HepG2 (cell line): Measurements from ENCODE around the gene CRADD. TPM values are rescaled to one million over a fixed set of nuclear protein-coding genes. Genes with fewer than 3 reads are reported as not detected.

ENCODE experiments used
- ATAC-seq: fragments of 200-7000 bp; cut with Tn5 transposase; 3 replicates; pipeline ENCODE4 v1.9.1; 2020; ENCODE audit warnings: mild to moderate bottlenecking, moderate library complexity
- BruUV-seq: library from RNA; stranded (reverse); fragments of 400-500 nt; replicated peaks from 2 replicates; lab custom pipeline; 2021; lab: Mats Ljungman, UMichigan
- CTCF ChIA-PET: fragments of 300-600 bp; formaldehyde crosslinking; extraction: SDS; loops from one replicate; lab custom pipeline; 2021; ENCODE audit warnings: low total read pairs, inconsistent platforms, low intra/inter-chr PET ratio; lab: Yijun Ruan, JAX
- POLR2A ChIA-PET: fragments of 350-600 bp; sonication (Branson Sonifier 250); formaldehyde crosslinking; loops from one replicate; lab custom pipeline; 2020; ENCODE audit warnings: antibody characterized with exemption, inconsistent platforms; lab: Yijun Ruan, JAX
- DNase-seq: peaks from one replicate; pipeline ENCODE4 v3.0.0-alpha.2; 2015; ENCODE audit warnings: low spot score
- FAIRE-seq: peaks from 3 replicates; lab custom pipeline; 2011; peaks lifted over from hg19 to GRCh38; lab: Jason Lieb, UNC
- H2AFZ ChIP-seq: one replicate; pipeline ENCODE4 v1.6.1; 2011; ENCODE audit warnings: low read length, inconsistent platforms
- H3K27ac ChIP-seq: fragments of 300-600 bp; 3 replicates; pipeline ENCODE4 v1.8.0; 2011; ENCODE audit warnings: mixed run types, mild to moderate bottlenecking, mixed read lengths, low read length, inconsistent platforms; ENCODE audit not compliant: insufficient read depth; ENCODE audit errors: extremely low read length
- H3K27me3 ChIP-seq, 2 experiments: fragments of 200-600 bp in 1 of 2; 2 replicates in 1 of 2; 3 replicates in 1 of 2; pipeline versions ENCODE4 v1.6.0 to v1.8.0; 2011; ENCODE audit warnings: low read length in 2 of 2, mild to moderate bottlenecking in 2 of 2, moderate library complexity in 2 of 2, inconsistent platforms in 1 of 2; ENCODE audit not compliant: insufficient read depth in 2 of 2, control insufficient read depth in 1 of 2
- H3K36me3 ChIP-seq, 2 experiments: fragments of 200-600 bp in 1 of 2; replicated peaks in 1 of 2; 2 replicates in 1 of 2; 3 replicates in 1 of 2; pipeline versions ENCODE4 v1.5.1 to v1.8.0; 2011; ENCODE audit warnings: low read length in 2 of 2, inconsistent platforms in 1 of 2; ENCODE audit not compliant: insufficient read depth in 2 of 2, control insufficient read depth in 1 of 2
- H3K4me1 ChIP-seq: 2 replicates; pipeline ENCODE4 v1.5.1; 2012; ENCODE audit warnings: low read length, inconsistent platforms; ENCODE audit not compliant: insufficient read depth
- H3K4me2 ChIP-seq: 2 replicates; pipeline ENCODE4 v1.6.0; 2011; ENCODE audit warnings: low read depth, low read length, inconsistent platforms
- H3K4me3 ChIP-seq, 3 experiments: fragments of 200-600 bp in 1 of 3; sonication (generic), shearing (Covaris generic) in 1 of 3; replicated peaks in 1 of 3; 2 replicates each; pipeline ENCODE4 v1.5.1; 2011 to 2016; ENCODE audit warnings: low read length in 3 of 3, inconsistent platforms in 2 of 3, low read depth in 2 of 3, mild to moderate bottlenecking in 2 of 3, control low read depth in 1 of 3, mixed read lengths in 1 of 3; ENCODE audit not compliant: insufficient read depth in 1 of 3
- H3K79me2 ChIP-seq: one replicate; pipeline ENCODE4 v1.6.1; 2011; ENCODE audit warnings: low read length, inconsistent platforms; ENCODE audit not compliant: insufficient read depth
- H3K9ac ChIP-seq: 2 replicates; pipeline ENCODE4 v1.6.0; 2011; ENCODE audit warnings: mild to moderate bottlenecking, low read depth, low read length, inconsistent platforms; ENCODE audit not compliant: insufficient read depth
- H3K9me3 ChIP-seq: 2 replicates; pipeline ENCODE4 v1.5.1; 2012; ENCODE audit warnings: mild to moderate bottlenecking, low read length
- H4K20me1 ChIP-seq: 2 replicates; pipeline ENCODE4 v1.6.0; 2011; ENCODE audit warnings: inconsistent platforms, mild to moderate bottlenecking, low read length, moderate library complexity; ENCODE audit not compliant: insufficient read depth
- CEBPB ChIP-seq: IDR thresholded peaks from 2 replicates; pipeline ENCODE4 v1.6.1; 2011; ENCODE audit warnings: low read depth, low read length, improper control_type of control experiment, borderline replicate concordance
- CREBL2 ChIP-seq: sonication (generic); formaldehyde crosslinking; IDR thresholded peaks from 2 replicates; pipeline ENCODE4 v1.8.1; 2023; ENCODE audit warnings: missing genetic modification reagents, mild to moderate bottlenecking, borderline replicate concordance
- EHMT2 ChIP-seq: fragments of 200-600 bp; sonication (generic); IDR thresholded peaks from 2 replicates; pipeline ENCODE4 v1.7.0; 2017; ENCODE audit warnings: antibody characterized with exemption, low read depth, low read length, borderline replicate concordance
- EZH2 ChIP-seq: conservative IDR thresholded peaks from 2 replicates; pipeline ENCODE4 v1.6.1; 2012; ENCODE audit warnings: mild to moderate bottlenecking, low read depth, low read length, moderate library complexity
- HNRNPH1 ChIP-seq: fragments of 200-400 bp; formaldehyde crosslinking; optimal IDR thresholded peaks from 2 replicates; pipeline ENCODE3; 2017; ENCODE audit warnings: mild to moderate bottlenecking, low read depth, low read length
- SMYD3 ChIP-seq: sonication (generic); formaldehyde crosslinking; IDR thresholded peaks from 2 replicates; pipeline ENCODE4 v1.8.1; 2023; ENCODE audit warnings: mild to moderate bottlenecking, missing genetic modification reagents
- ZBTB3 ChIP-seq: sonication (generic); formaldehyde crosslinking; IDR thresholded peaks from 2 replicates; pipeline ENCODE4 v1.4.0; 2020; ENCODE audit warnings: low read depth, mild to moderate bottlenecking, moderate library complexity, missing genetic modification reagents, borderline replicate concordance
- ZNF354B ChIP-seq: sonication (generic); formaldehyde crosslinking; IDR thresholded peaks from 2 replicates; pipeline ENCODE4 v1.8.0; 2022; ENCODE audit warnings: mild to moderate bottlenecking, missing genetic modification reagents
- ZNF44 ChIP-seq: sonication (generic); formaldehyde crosslinking; IDR thresholded peaks from 2 replicates; pipeline ENCODE4 v1.5.1; 2020; ENCODE audit warnings: mild to moderate bottlenecking, missing genetic modification reagents
- ZNF446 ChIP-seq: sonication (generic); formaldehyde crosslinking; IDR thresholded peaks from 2 replicates; pipeline ENCODE4 v1.5.0; 2020; ENCODE audit warnings: mild to moderate bottlenecking, missing genetic modification reagents
- WGBS: methylation state at CpG from one replicate; pipeline ENCODE4 v1.1.6; 2017; ENCODE audit warnings: low lambda C conversion rate; 5-methylcytosine and 5-hydroxymethylcytosine counted together
- in situ Hi-C: cut with HindIII; loops from 2 replicates; pipeline ENCODE4 v1.10.0; 2017; ENCODE audit warnings: low pct_unique_long_range_greater_than_20kb; ENCODE audit not compliant: extremely low pct_ligation_motif_present
- intact Hi-C: fragments of 100-400 bp; cut with micrococcal nuclease; formaldehyde crosslinking; loops from one replicate; pipeline ENCODE4 v1.10.0; 2022; ENCODE audit not compliant: unreplicated experiment
- polyA plus RNA-seq, 8 experiments: library from polyadenylated mRNA; depleted of rRNA in 3 of 8; stranded (reverse) in 7 of 8; unstranded in 1 of 8; fragments of >200 nt; fragmentation: Illumina TruSeq in 4 of 8; extraction: Trizol in 4 of 8; gene quantifications; 2 replicates each; pipeline versions ENCODE4 v1.2.1 to v1.2.3, GENCODE V29; 2011 to 2016; ENCODE audit warnings: low read depth in 4 of 8, missing spikeins in 1 of 8, mixed read lengths in 1 of 8; ENCODE audit not compliant: insufficient read depth in 1 of 8
- total RNA-seq, 5 experiments: library from RNA; depleted of rRNA; stranded (reverse); fragments of >200 nt; fragmentation: Illumina TruSeq; extraction: Trizol; gene quantifications; 2 replicates each; pipeline ENCODE4 v1.2.3, GENCODE V29; 2016; ENCODE audit warnings: low read depth in 1 of 5
- TF ChIP-seq, protein P1 (sequence below): IDR thresholded peaks from 2 replicates; pipeline ENCODE4 v1.6.1; 2016; ENCODE audit warnings: low read depth, borderline replicate concordance
- TF ChIP-seq, protein P2 (sequence below): sonication (generic); formaldehyde crosslinking; IDR thresholded peaks from 2 replicates; pipeline ENCODE4 v1.4.0; 2020; ENCODE audit warnings: mild to moderate bottlenecking, missing genetic modification reagents
- TF ChIP-seq, protein P3 (sequence below): sonication (generic); formaldehyde crosslinking; IDR thresholded peaks from 2 replicates; pipeline ENCODE4 v1.5.1; 2020; ENCODE audit warnings: missing genetic modification reagents, mild to moderate bottlenecking, borderline replicate concordance
- TF ChIP-seq, protein P4 (sequence below): sonication (generic); formaldehyde crosslinking; IDR thresholded peaks from 2 replicates; pipeline ENCODE4 v1.8.1; 2022; ENCODE audit warnings: low read depth, mild to moderate bottlenecking, missing genetic modification reagents

The CRADD gene
- total and polyA plus RNA-seq, 2 of the 13 experiments (the other 11 are each of a cell fraction or from before 2014, with no cell fraction given) = 12.4 to 18.8 TPM

GRCh38 chr12:93632383-93632782 lies 44.8 kb upstream of the CRADD start:
- intact Hi-C loops (no loop called here), in situ Hi-C loops (no loop called here)
- no peaks in the 10 kb centered on the region for H3K79me2 ChIP-seq
- BruUV-seq = no TSS peak
- H3K36me3 ChIP-seq = no peaks in the 10 kb centered on the region
- no peaks in the 10 kb centered on the region for H3K27me3 ChIP-seq
- no peak overlapping the region for H3K9ac ChIP-seq
- ChIA-PET POLR2A (no interaction called here), CTCF (no interaction called here)
- TF ChIP-seq ZNF44 (no peak), ZBTB3 (CRISPR knock-in tag) (no peak), HNRNPH1 (no peak)
- TF ChIP-seq, protein P1, sequence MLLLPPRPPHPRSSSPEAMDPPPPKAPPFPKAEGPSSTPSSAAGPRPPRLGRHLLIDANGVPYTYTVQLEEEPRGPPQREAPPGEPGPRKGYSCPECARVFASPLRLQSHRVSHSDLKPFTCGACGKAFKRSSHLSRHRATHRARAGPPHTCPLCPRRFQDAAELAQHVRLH (CRISPR knock-in tag) = no peak
- TF ChIP-seq, protein P2, sequence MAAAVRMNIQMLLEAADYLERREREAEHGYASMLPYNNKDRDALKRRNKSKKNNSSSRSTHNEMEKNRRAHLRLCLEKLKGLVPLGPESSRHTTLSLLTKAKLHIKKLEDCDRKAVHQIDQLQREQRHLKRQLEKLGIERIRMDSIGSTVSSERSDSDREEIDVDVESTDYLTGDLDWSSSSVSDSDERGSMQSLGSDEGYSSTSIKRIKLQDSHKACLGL (CRISPR knock-in tag) = no peak
- H3K4me1 ChIP-seq = no peaks in the 10 kb centered on the region
- no peak overlapping the region for H2AFZ ChIP-seq
- H3K4me2 ChIP-seq = no peak overlapping the region
- FAIRE-seq (no peak), ATAC-seq (no peak), DNase-seq (no peak)
- 33% methylated on average over 1 of the region's 1 CpG for WGBS
- no peak overlapping the region for H3K4me3 ChIP-seq
- no peaks in the 10 kb centered on the region for H4K20me1 ChIP-seq
- H3K9me3 ChIP-seq = no peaks in the 10 kb centered on the region
- no peak overlapping the region for H3K27ac ChIP-seq

DNA sequence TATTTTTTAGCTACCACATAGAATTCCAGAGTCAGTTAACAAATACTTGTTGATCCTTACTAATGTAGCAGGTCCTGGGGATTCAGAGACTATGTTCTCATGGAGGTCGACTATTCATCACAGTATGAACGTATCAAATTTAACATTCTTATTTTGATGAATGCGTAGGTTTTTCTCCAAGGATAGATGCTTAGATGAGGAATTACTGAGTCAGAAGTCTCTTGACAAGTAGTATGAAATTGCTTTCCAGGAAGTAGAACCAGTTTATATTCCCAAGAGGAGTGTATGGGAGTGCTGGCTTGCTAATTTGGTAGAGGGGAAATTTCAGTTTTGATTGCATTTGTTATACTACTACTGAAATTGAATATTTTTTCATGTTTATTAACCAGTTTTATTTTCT lies 42.8 kb upstream of the CRADD start:
- DNase-seq (no peak), ATAC-seq (no peak), FAIRE-seq (no peak)
- no peaks in the 10 kb centered on the region for H3K36me3 ChIP-seq
- no peak overlapping the region for H2AFZ ChIP-seq
- CTCF ChIA-PET = no interaction called here
- 22% methylated on average over 3 of the region's 3 CpGs for WGBS
- no peaks in the 10 kb centered on the region for H3K79me2 ChIP-seq
- H3K9me3 ChIP-seq = no peaks in the 10 kb centered on the region
- no peak overlapping the region for H3K27ac ChIP-seq
- in situ Hi-C loops = no loop called here
- H3K4me2 ChIP-seq = no peak overlapping the region
- 0 out of 5 replicates have a peak, but pooled peaks cover 1 to 4% of the 10 kb centered on the region in 2 experiments for H3K27me3 ChIP-seq
- no peaks in the 10 kb centered on the region for H4K20me1 ChIP-seq
- H3K9ac ChIP-seq = no peak overlapping the region
- intact Hi-C loops = no loop called here
- H3K4me3 ChIP-seq = no peak overlapping the region
- BruUV-seq = no TSS peak
- POLR2A ChIA-PET = no interaction called here
- H3K4me1 ChIP-seq = no peaks in the 10 kb centered on the region
- TF ChIP-seq EZH2 (no peak), CEBPB (no peak), EHMT2 (no peak), ZNF446 (no peak), ZNF354B (CRISPR knock-in tag) (no peak), CREBL2 (CRISPR knock-in tag) (no peak), SMYD3 (no peak)
- TF ChIP-seq, protein P3, sequence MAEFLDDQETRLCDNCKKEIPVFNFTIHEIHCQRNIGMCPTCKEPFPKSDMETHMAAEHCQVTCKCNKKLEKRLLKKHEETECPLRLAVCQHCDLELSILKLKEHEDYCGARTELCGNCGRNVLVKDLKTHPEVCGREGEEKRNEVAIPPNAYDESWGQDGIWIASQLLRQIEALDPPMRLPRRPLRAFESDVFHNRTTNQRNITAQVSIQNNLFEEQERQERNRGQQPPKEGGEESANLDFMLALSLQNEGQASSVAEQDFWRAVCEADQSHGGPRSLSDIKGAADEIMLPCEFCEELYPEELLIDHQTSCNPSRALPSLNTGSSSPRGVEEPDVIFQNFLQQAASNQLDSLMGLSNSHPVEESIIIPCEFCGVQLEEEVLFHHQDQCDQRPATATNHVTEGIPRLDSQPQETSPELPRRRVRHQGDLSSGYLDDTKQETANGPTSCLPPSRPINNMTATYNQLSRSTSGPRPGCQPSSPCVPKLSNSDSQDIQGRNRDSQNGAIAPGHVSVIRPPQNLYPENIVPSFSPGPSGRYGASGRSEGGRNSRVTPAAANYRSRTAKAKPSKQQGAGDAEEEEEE (CRISPR knock-in tag) = no peak
- TF ChIP-seq, protein P4, sequence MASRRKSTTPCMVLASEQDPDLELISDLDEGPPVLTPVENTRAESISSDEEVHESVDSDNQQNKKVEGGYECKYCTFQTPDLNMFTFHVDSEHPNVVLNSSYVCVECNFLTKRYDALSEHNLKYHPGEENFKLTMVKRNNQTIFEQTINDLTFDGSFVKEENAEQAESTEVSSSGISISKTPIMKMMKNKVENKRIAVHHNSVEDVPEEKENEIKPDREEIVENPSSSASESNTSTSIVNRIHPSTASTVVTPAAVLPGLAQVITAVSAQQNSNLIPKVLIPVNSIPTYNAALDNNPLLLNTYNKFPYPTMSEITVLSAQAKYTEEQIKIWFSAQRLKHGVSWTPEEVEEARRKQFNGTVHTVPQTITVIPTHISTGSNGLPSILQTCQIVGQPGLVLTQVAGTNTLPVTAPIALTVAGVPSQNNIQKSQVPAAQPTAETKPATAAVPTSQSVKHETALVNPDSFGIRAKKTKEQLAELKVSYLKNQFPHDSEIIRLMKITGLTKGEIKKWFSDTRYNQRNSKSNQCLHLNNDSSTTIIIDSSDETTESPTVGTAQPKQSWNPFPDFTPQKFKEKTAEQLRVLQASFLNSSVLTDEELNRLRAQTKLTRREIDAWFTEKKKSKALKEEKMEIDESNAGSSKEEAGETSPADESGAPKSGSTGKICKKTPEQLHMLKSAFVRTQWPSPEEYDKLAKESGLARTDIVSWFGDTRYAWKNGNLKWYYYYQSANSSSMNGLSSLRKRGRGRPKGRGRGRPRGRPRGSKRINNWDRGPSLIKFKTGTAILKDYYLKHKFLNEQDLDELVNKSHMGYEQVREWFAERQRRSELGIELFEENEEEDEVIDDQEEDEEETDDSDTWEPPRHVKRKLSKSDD (CRISPR knock-in tag) = no peak
